ENCODE measurements around the gene ATXN2. TPM values are rescaled to one million over a fixed set of nuclear protein-coding genes. Genes with fewer than 3 reads are reported as not detected.

ATXN2 gene
- total and polyA plus RNA-seq, 2 of the 4 experiments (the other 2 are of a cell fraction): 12.4 to 66.5 TPM

DNA sequence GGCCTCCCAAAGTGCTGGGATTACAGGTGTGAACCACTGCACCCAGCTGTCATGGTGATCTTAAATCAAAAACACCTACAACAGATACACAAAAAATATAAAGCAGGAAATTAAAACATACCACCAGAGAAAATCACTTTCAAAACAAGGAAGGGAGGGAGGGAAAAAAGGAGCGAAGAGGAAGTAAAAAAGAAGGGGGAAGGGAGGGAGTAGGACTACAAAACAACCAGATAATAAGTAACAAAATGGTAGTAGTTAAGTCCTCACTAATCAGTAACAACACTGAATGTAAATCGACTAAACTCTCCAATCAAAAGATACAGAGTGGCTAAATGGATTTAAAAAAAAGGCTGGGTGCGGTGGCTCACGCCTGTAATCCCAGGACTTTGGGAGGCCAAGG lies 104.4 kb downstream of the ATXN2 start:
- in situ Hi-C loops (cut with MboI; ENCODE audit: low sequenced_read_pairs): no loop called here
- WGBS, 2 experiments (ENCODE audit: extremely low coverage in 2 of 2, insufficient read length in 1 of 2): no CpG with 5 or more reads among the region's 4 CpGs
- CTCF ChIA-PET: interaction anchor here (0.5 to 1.5 kb wide), 2 partner anchors 14 to 17 kb away, joined by 3 to 5 read pairs; no protein-coding TSS in a partner anchor

More for the DNA sequence above, 104.4 kb downstream of the ATXN2 start:
- intact Hi-C loops (cut with micrococcal nuclease): no loop called here
- Histone ChIP-seq H3K27me3 (ENCODE audit: control insufficient read depth, insufficient read depth, low read length) (no peaks in the 10 kb centered on the region), H3K9ac (ENCODE audit: low read depth, low read length) (no peak overlapping the region), H4K20me1 (ENCODE audit: insufficient read depth, low read length) (peaks cover 7% of the 10 kb centered on the region; the same call in 1 of the 2 replicates), H4K5ac (ENCODE audit: low read depth, low read length) (no peak overlapping the region), H3K9me3 (ENCODE audit: control insufficient read depth, insufficient read depth, low read length) (no peaks in the 10 kb centered on the region), H4K91ac (ENCODE audit: insufficient read depth, low read depth, low read length) (no peak overlapping the region), H3K27ac (ENCODE audit: insufficient read depth, low read length) (no peak overlapping the region), H2BK20ac (ENCODE audit: low read depth, low read length) (no peak overlapping the region), H4K8ac (ENCODE audit: low read depth in 2 of 2, low read length in 2 of 2) (no peak overlapping the region), H3K4ac (ENCODE audit: low read depth, low read length) (no peak overlapping the region), H3K79me1 (ENCODE audit: low read depth in 1 of 2, low read length in 2 of 2) (peaks cover 27 to 44% of the 10 kb centered on the region in 2 experiments), H3K18ac (ENCODE audit: low read depth, low read length) (no peak overlapping the region), H2AK5ac (ENCODE audit: low read depth, low read length) (no peak overlapping the region), H2BK5ac (ENCODE audit: low read depth, low read length, poor library complexity, severe bottlenecking) (no peak overlapping the region), H3K4me1 (ENCODE audit: control insufficient read depth, insufficient read depth, low read length) (peaks cover 3% of the 10 kb centered on the region; the same call in 1 of the 2 replicates), H3K56ac (ENCODE audit: extremely low read depth, insufficient read depth, low read length) (no peak overlapping the region), H3K23ac (ENCODE audit: low read depth, low read length) (no peak overlapping the region), H2BK15ac (ENCODE audit: low read depth, low read length) (no peak overlapping the region), H3K4me3 (ENCODE audit: insufficient read depth, low read depth, low read length) (no peak overlapping the region), H3K36me3 (ENCODE audit: control insufficient read depth, insufficient read depth, low read length) (peaks cover 44% of the 10 kb centered on the region), H3K14ac (replicated peaks; ENCODE audit: low read depth, low read length) (no peak overlapping the region), H2AK9ac (replicated peaks; ENCODE audit: low read depth, low read length, poor library complexity) (no peak overlapping the region), H2BK120ac (ENCODE audit: low read depth, low read length) (no peak overlapping the region), H3K4me2 (ENCODE audit: low read depth, low read length) (no peak overlapping the region), H2AFZ (replicated peaks; ENCODE audit: low read length, poor library complexity) (no peak overlapping the region), H3K9me1 (ENCODE audit: insufficient read depth, low read length) (peaks cover 4% of the 10 kb centered on the region)
- BruUV-seq (replicated peaks): no TSS peak
- TF ChIP-seq MAZ (IDR thresholded peaks at IDR 0.05; ENCODE audit: borderline replicate concordance, low read depth, low read length) (no peak), NFE2L2 (IDR thresholded peaks at IDR 0.05; ENCODE audit: low read depth, low read length) (no peak), BHLHE40 (IDR thresholded peaks at IDR 0.05; ENCODE audit: low read depth, low read length) (no peak), MXI1 (IDR thresholded peaks at IDR 0.05; ENCODE audit: borderline replicate concordance, low read depth, low read length) (no peak), RCOR1 (IDR thresholded peaks at IDR 0.05; ENCODE audit: insufficient replicate concordance, low read length) (no peak), RAD21 (IDR thresholded peaks at IDR 0.05; ENCODE audit: low read length) (no peak), CEBPB (IDR thresholded peaks at IDR 0.05; ENCODE audit: low read depth, low read length) (no peak), RFX5 (IDR thresholded peaks at IDR 0.05; ENCODE audit: low read depth, low read length) (no peak), MAFK (IDR thresholded peaks at IDR 0.05; ENCODE audit: low read depth, low read length) (no peak), POLR2A (IDR thresholded peaks at IDR 0.05; ENCODE audit: low read depth, low read length) (no peak), CHD1 (IDR thresholded peaks at IDR 0.05; ENCODE audit: low read depth, low read length) (no peak)
- TF ChIP-seq, protein P1, sequence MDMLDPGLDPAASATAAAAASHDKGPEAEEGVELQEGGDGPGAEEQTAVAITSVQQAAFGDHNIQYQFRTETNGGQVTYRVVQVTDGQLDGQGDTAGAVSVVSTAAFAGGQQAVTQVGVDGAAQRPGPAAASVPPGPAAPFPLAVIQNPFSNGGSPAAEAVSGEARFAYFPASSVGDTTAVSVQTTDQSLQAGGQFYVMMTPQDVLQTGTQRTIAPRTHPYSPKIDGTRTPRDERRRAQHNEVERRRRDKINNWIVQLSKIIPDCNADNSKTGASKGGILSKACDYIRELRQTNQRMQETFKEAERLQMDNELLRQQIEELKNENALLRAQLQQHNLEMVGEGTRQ (IDR thresholded peaks at IDR 0.05; ENCODE audit: low read depth, low read length): no peak
- TF ChIP-seq, protein P2, sequence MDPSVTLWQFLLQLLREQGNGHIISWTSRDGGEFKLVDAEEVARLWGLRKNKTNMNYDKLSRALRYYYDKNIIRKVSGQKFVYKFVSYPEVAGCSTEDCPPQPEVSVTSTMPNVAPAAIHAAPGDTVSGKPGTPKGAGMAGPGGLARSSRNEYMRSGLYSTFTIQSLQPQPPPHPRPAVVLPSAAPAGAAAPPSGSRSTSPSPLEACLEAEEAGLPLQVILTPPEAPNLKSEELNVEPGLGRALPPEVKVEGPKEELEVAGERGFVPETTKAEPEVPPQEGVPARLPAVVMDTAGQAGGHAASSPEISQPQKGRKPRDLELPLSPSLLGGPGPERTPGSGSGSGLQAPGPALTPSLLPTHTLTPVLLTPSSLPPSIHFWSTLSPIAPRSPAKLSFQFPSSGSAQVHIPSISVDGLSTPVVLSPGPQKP (IDR thresholded peaks at IDR 0.05; ENCODE audit: borderline replicate concordance, low read depth, low read length): no peak
- TF ChIP-seq, protein P3, sequence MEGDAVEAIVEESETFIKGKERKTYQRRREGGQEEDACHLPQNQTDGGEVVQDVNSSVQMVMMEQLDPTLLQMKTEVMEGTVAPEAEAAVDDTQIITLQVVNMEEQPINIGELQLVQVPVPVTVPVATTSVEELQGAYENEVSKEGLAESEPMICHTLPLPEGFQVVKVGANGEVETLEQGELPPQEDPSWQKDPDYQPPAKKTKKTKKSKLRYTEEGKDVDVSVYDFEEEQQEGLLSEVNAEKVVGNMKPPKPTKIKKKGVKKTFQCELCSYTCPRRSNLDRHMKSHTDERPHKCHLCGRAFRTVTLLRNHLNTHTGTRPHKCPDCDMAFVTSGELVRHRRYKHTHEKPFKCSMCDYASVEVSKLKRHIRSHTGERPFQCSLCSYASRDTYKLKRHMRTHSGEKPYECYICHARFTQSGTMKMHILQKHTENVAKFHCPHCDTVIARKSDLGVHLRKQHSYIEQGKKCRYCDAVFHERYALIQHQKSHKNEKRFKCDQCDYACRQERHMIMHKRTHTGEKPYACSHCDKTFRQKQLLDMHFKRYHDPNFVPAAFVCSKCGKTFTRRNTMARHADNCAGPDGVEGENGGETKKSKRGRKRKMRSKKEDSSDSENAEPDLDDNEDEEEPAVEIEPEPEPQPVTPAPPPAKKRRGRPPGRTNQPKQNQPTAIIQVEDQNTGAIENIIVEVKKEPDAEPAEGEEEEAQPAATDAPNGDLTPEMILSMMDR (conservative IDR thresholded peaks at IDR 0.05; ENCODE audit: low read depth, low read length): no peak
- dilution Hi-C loops (cut with HindIII; ENCODE audit: low sequenced_read_pairs, unreplicated experiment): no loop called here
- DNase-seq: no peak
- POLR2A ChIA-PET (ENCODE audit: unreplicated experiment): no interaction called here
- no peak for ATAC-seq (ENCODE audit: low read depth)
